ENCODE data around the gene CSTA. TPM values are rescaled to one million over a fixed set of nuclear protein-coding genes. Genes with fewer than 3 reads are reported as not detected.

The CSTA gene
- total and polyA plus RNA-seq, 8 donors: 0.73 to 19.8 (median 1.0) TPM

- Histone ChIP-seq H3K27ac (no peak overlapping the region), H3K4me3 (no peak overlapping the region), H3K9me3 (peaks cover 0 to 5% of the 10 kb centered on the region in 2 donors), H3K4me1 (no peaks in the 10 kb centered on the region), H3K27me3 (no peaks in the 10 kb centered on the region), H3K36me3 (no peaks in the 10 kb centered on the region)
- no peak for TF ChIP-seq CTCF (IDR thresholded peaks at IDR 0.05)
- ATAC-seq (no peak), DNase-seq (no peak)
- intact Hi-C loops (cut with DNase I): no loop called here
Observed at GRCh38 chr3:122316368-122316767, 8.7 kb upstream of the CSTA start.

- Histone ChIP-seq H3K27ac (no peak overlapping the region), H3K4me1 (no peaks in the 10 kb centered on the region), H3K27me3 (no peaks in the 10 kb centered on the region), H3K9me3 (peaks cover 0 to 5% of the 10 kb centered on the region in 2 donors), H3K4me3 (no peak overlapping the region), H3K36me3 (no peaks in the 10 kb centered on the region)
- no peak for TF ChIP-seq CTCF (IDR thresholded peaks at IDR 0.05)
- intact Hi-C loops (cut with DNase I): no loop called here
- ATAC-seq (no peak), DNase-seq (no peak)
Observed at GRCh38 chr3:122318620-122319019, 6.4 kb upstream of the CSTA start.

GRCh38 chr3:122322095-122323075 lies 2.7 kb upstream of the CSTA start:
- Histone ChIP-seq H3K36me3 (no peaks in the 10 kb centered on the region), H3K9me3 (peaks cover 0 to 5% of the 10 kb centered on the region in 2 donors), H3K4me3 (no peak overlapping the region), H3K27me3 (no peaks in the 10 kb centered on the region), H3K27ac (no peak overlapping the region), H3K4me1 (no peaks in the 10 kb centered on the region)
- intact Hi-C loops (cut with DNase I): no loop called here
- DNase-seq: no peak
- ATAC-seq: no peak
- no peak for TF ChIP-seq CTCF (IDR thresholded peaks at IDR 0.05)

- H3K9me3 ChIP-seq: no peaks in the 10 kb centered on the region
- H3K36me3 ChIP-seq: no peaks in the 10 kb centered on the region
- DNase-seq (no peak), ATAC-seq (no peak)
- TF ChIP-seq CTCF (IDR thresholded peaks at IDR 0.05): no peak
- H3K27me3 ChIP-seq: no peaks in the 10 kb centered on the region
- H3K4me1 ChIP-seq: no peaks in the 10 kb centered on the region
- H3K4me3 ChIP-seq: peak overlapping the region in 1 of 2 donors; percentile 36
- H3K27ac ChIP-seq: peak overlapping the region in 1 of 2 donors; percentile 68
- intact Hi-C loops (cut with DNase I): no loop called here
Observed at GRCh38 chr3:122325769-122326168, 721 bp downstream of the CSTA start.

- no peak for TF ChIP-seq CTCF (IDR thresholded peaks at IDR 0.05)
- intact Hi-C loops (cut with DNase I): no loop called here
- Histone ChIP-seq H3K4me1 (no peaks in the 10 kb centered on the region), H3K36me3 (no peaks in the 10 kb centered on the region), H3K27me3 (no peaks in the 10 kb centered on the region), H3K4me3 (no peak overlapping the region), H3K27ac (no peak overlapping the region), H3K9me3 (no peaks in the 10 kb centered on the region)
- ATAC-seq (no peak), DNase-seq (no peak)
Observed at GRCh38 chr3:122331886-122332285, 6.8 kb downstream of the CSTA start.
